K562 (cell line): ENCODE measurements around the gene IMMP2L. TPM values are rescaled to one million over a fixed set of nuclear protein-coding genes. Genes with fewer than 3 reads are reported as not detected.

Source experiments
- ATAC-seq: fragments of 200-7000 bp; cut with Tn5 transposase; 3 replicates; pipeline ENCODE4 v1.9.1; 2020; ENCODE audit warnings: moderate library complexity
- BruUV-seq: library from RNA; stranded (reverse); fragments of 400-500 nt; replicated peaks from 2 replicates; lab custom pipeline; 2021; lab: Mats Ljungman, UMichigan
- CTCF ChIA-PET: fragments of 300-600 bp; formaldehyde crosslinking; extraction: SDS; loops from one replicate; lab custom pipeline; 2021; ENCODE audit warnings: low intra/inter-chr PET ratio; lab: Yijun Ruan, JAX
- POLR2A ChIA-PET: fragments of 300-600, 350-650 bp; sonication (Branson Sonifier 250); formaldehyde crosslinking; extraction: SDS; loops from one replicate; lab custom pipeline; 2021; ENCODE audit warnings: antibody characterized with exemption, inconsistent platforms; lab: Yijun Ruan, JAX
- DNase-seq, 4 experiments: peaks; one replicate each; pipeline versions ENCODE4 v3.0.0 to v3.0.0-alpha.2; 2011 to 2018; ENCODE audit warnings: low spot score in 3 of 4, mixed read lengths in 3 of 4; ENCODE audit errors: extremely low read depth in 1 of 4
- FAIRE-seq: peaks from 2 replicates; lab custom pipeline; 2011; peaks lifted over from hg19 to GRCh38; lab: Jason Lieb, UNC
- H2AFZ ChIP-seq: 2 replicates; pipeline ENCODE4 v1.6.0; 2011; ENCODE audit warnings: low read depth, low read length, control low read depth, inconsistent platforms
- H3K27ac ChIP-seq: fragments of 200-600 bp; 3 replicates; pipeline ENCODE4 v1.8.0; 2011; ENCODE audit warnings: low read depth, mild to moderate bottlenecking, control low read depth, inconsistent platforms, low read length, moderate library complexity, mixed read lengths; ENCODE audit errors: extremely low read depth
- H3K27me3 ChIP-seq, 2 experiments: fragments of 300-600 bp in 1 of 2; 2 replicates in 1 of 2; 3 replicates in 1 of 2; pipeline versions ENCODE4 v1.6.0 to v1.8.0; 2011; ENCODE audit warnings: inconsistent platforms in 2 of 2, low read length in 2 of 2, mild to moderate bottlenecking in 1 of 2, mixed read lengths in 1 of 2, moderate library complexity in 1 of 2; ENCODE audit not compliant: control insufficient read depth in 2 of 2, insufficient read depth in 2 of 2
- H3K36me3 ChIP-seq: fragments of 300-600 bp; 3 replicates; pipeline ENCODE4 v1.8.0; 2011; ENCODE audit warnings: mild to moderate bottlenecking, low read length, inconsistent platforms; ENCODE audit not compliant: control insufficient read depth, insufficient read depth
- H3K4me1 ChIP-seq, 2 experiments: fragments of 200-600 bp in 1 of 2; replicated peaks in 1 of 2; 2 replicates in 1 of 2; 3 replicates in 1 of 2; pipeline versions ENCODE4 v1.5.1 to v1.8.0; 2011; ENCODE audit warnings: inconsistent platforms in 2 of 2, low read length in 2 of 2, mild to moderate bottlenecking in 1 of 2, mixed read lengths in 1 of 2, moderate library complexity in 1 of 2; ENCODE audit not compliant: control insufficient read depth in 2 of 2, insufficient read depth in 2 of 2
- H3K4me2 ChIP-seq: 2 replicates; pipeline ENCODE4 v1.6.1; 2011; ENCODE audit warnings: low read length, control low read depth, inconsistent platforms, mixed read lengths; ENCODE audit not compliant: insufficient read depth
- H3K4me3 ChIP-seq: fragments of 200-600 bp; sonication (generic), shearing (Covaris generic); 2 replicates; pipeline ENCODE4 v1.5.1; 2016; ENCODE audit warnings: control low read depth, inconsistent platforms
- H3K79me2 ChIP-seq: fragments of 200-600 bp; 3 replicates; pipeline ENCODE4 v1.8.0; 2011; ENCODE audit warnings: low read length, inconsistent platforms; ENCODE audit not compliant: control insufficient read depth, insufficient read depth
- H3K9ac ChIP-seq, 2 experiments: 2 replicates each; pipeline versions ENCODE4 v1.6.0 to v1.6.1; 2011; ENCODE audit warnings: low read depth in 2 of 2, low read length in 2 of 2, control low read depth in 1 of 2, inconsistent platforms in 1 of 2, mild to moderate bottlenecking in 1 of 2, mixed read lengths in 1 of 2; ENCODE audit not compliant: insufficient read depth in 1 of 2
- H3K9me1 ChIP-seq: one replicate; pipeline ENCODE4 v1.6.0; 2011; ENCODE audit warnings: inconsistent platforms, mild to moderate bottlenecking, low read length, moderate library complexity; ENCODE audit not compliant: control insufficient read depth, insufficient read depth
- H3K9me3 ChIP-seq: replicated peaks from 2 replicates; pipeline ENCODE4 v1.5.1; 2011; ENCODE audit warnings: low read depth, low read length, inconsistent platforms; ENCODE audit not compliant: control insufficient read depth, insufficient read depth
- H4K20me1 ChIP-seq: replicated peaks from 2 replicates; pipeline ENCODE4 v1.6.1; 2011; ENCODE audit warnings: low read length, inconsistent platforms, mixed read lengths; ENCODE audit not compliant: control insufficient read depth, insufficient read depth
- CCNT2 ChIP-seq: IDR thresholded peaks from 2 replicates; pipeline ENCODE4 v1.6.1; 2011; ENCODE audit warnings: borderline replicate concordance, low read depth, mild to moderate bottlenecking, moderate library complexity, mixed read lengths, low read length; ENCODE audit not compliant: insufficient read length; ENCODE audit errors: extremely low read depth
- IRF2 ChIP-seq: sonication (generic); formaldehyde crosslinking; IDR thresholded peaks from 2 replicates; pipeline ENCODE4 v1.8.1; 2022; ENCODE audit warnings: mild to moderate bottlenecking, missing genetic modification reagents
- KDM2B ChIP-seq: fragments of 250-450 bp; sonication (Bioruptor Pico); IDR thresholded peaks from 2 replicates; pipeline ENCODE4 v1.8.0; 2021; ENCODE audit warnings: mild to moderate bottlenecking, moderate library complexity
- NFIC ChIP-seq: fragments of 450-650 bp; IDR thresholded peaks from 2 replicates; pipeline ENCODE4 v1.6.1; 2017; ENCODE audit warnings: mild to moderate bottlenecking, inconsistent platforms
- RB1 ChIP-seq: fragments of 450-650 bp; IDR thresholded peaks from 2 replicates; pipeline ENCODE4 v1.6.1; 2017; ENCODE audit warnings: low read depth, mild to moderate bottlenecking
- ZFP1 ChIP-seq: fragments of 450-650 bp; formaldehyde crosslinking; IDR thresholded peaks from 2 replicates; pipeline ENCODE4 v1.4.0; 2020; ENCODE audit warnings: mild to moderate bottlenecking, mixed read lengths
- WGBS: fragments of 100-300 bp; shearing (Covaris generic); methylation state at CpG from one replicate; pipeline ENCODE4 v1.1.6; 2016; ENCODE audit warnings: low coverage, mixed read lengths; ENCODE audit not compliant: insufficient coverage; ENCODE audit errors: missing lambda C conversion rate; 5-methylcytosine and 5-hydroxymethylcytosine counted together
- in situ Hi-C: fragments of 300-500 bp; cut with MboI; formaldehyde crosslinking; loops from 4 replicates; pipeline ENCODE4 v1.15.0; 2018; ENCODE audit warnings: inconsistent platforms, mixed read lengths
- intact Hi-C: fragments of 100-400 bp; cut with micrococcal nuclease; formaldehyde crosslinking; loops from 2 replicates; pipeline ENCODE4 v1.14.2; 2022
- polyA plus RNA-seq, 8 experiments: library from polyadenylated mRNA; depleted of rRNA in 4 of 8; stranded (reverse) in 5 of 8; unstranded in 3 of 8; fragments of >200 nt; fragmentation: Nextera tagmentation in 2 of 8; fragmentation: Illumina TruSeq in 1 of 8; extraction: Ambion mirVana in 2 of 8; extraction: Trizol in 1 of 8; gene quantifications; 2 replicates each; pipeline versions ENCODE4 v1.2.1 to v1.2.3, GENCODE V29; 2011 to 2014; ENCODE audit warnings: inconsistent platforms in 1 of 8, missing spikeins in 1 of 8
- total RNA-seq, 7 experiments: library from RNA; depleted of rRNA in 6 of 7; stranded (reverse); fragments of >200 nt in 6 of 7; fragmentation: Illumina TruSeq in 2 of 7; extraction: Trizol in 2 of 7; gene quantifications; 2 replicates each; pipeline versions ENCODE4 v1.2.1 to v1.2.3, GENCODE V29; 2011 to 2021; ENCODE audit warnings: low replicate concordance in 1 of 7

IMMP2L gene
- total and polyA plus RNA-seq, 9 of the 15 experiments (the other 6 are each of a cell fraction or from before 2014, with no cell fraction given), result 29.7 to 116 (median 53.0) TPM

- Histone ChIP-seq H3K27me3 (no peaks in the 10 kb centered on the region), H3K9me1 (no peaks in the 10 kb centered on the region), H3K4me2 (no peak overlapping the region), H3K4me3 (no peak overlapping the region), H3K4me1 (no peaks in the 10 kb centered on the region), H2AFZ (no peak overlapping the region), H3K36me3 (no peaks in the 10 kb centered on the region), H4K20me1 (no peaks in the 10 kb centered on the region), H3K9me3 (no peaks in the 10 kb centered on the region), H3K79me2 (no peaks in the 10 kb centered on the region), H3K27ac (no peak overlapping the region), H3K9ac (no peak overlapping the region)
- CTCF ChIA-PET, result no interaction called here
- in situ Hi-C loops, result no loop called here
- POLR2A ChIA-PET, result no interaction called here
- BruUV-seq, result no TSS peak
- FAIRE-seq (no peak), ATAC-seq (no peak), DNase-seq (no peak)
- intact Hi-C loops, result no loop called here
- TF ChIP-seq NFIC (peak; percentile 73), KDM2B (no peak)
- TF ChIP-seq, all 486 proteins: peak for 1
- WGBS, result 4% methylated on average over 1 of the region's 1 CpG
Measured at GRCh38 chr7:110835218-110835617, 727.1 kb downstream of the IMMP2L start.

GRCh38 chr7:110831419-110831818, 730.9 kb downstream of the IMMP2L start:
- in situ Hi-C loops, result no loop called here
- H4K20me1 ChIP-seq, result no peaks in the 10 kb centered on the region
- H3K27me3 ChIP-seq, result no peaks in the 10 kb centered on the region
- TF ChIP-seq ZFP1 (CRISPR knock-in tag) (no peak), CCNT2 (no peak), IRF2 (CRISPR knock-in tag) (no peak), RB1 (no peak)
- ChIA-PET CTCF (no interaction called here), POLR2A (no interaction called here)
- no TSS peak for BruUV-seq
- no peak overlapping the region for H3K9ac ChIP-seq
- H3K36me3 ChIP-seq, result no peaks in the 10 kb centered on the region
- H3K9me1 ChIP-seq, result no peaks in the 10 kb centered on the region
- no peak for DNase-seq
- FAIRE-seq, result no peak
- no peaks in the 10 kb centered on the region for H3K9me3 ChIP-seq
- intact Hi-C loops, result no loop called here
- no peak overlapping the region for H3K27ac ChIP-seq
- no peak for ATAC-seq
- H3K4me2 ChIP-seq, result no peak overlapping the region
- H3K4me1 ChIP-seq, result no peaks in the 10 kb centered on the region
- WGBS, result 19% methylated on average over 3 of the region's 3 CpGs
- no peak overlapping the region for H3K4me3 ChIP-seq
- H3K79me2 ChIP-seq, result no peaks in the 10 kb centered on the region
- H2AFZ ChIP-seq, result no peak overlapping the region
